NCI-H2196 treated with DMSO at 0.1 percent for 48 hours (cell line): ENCODE data around the gene RFWD3.

Source experiments
- DNase-seq: peaks from one replicate; lab custom pipeline; 2025; ENCODE audit not compliant: unreplicated experiment; lab: John Stamatoyannopoulos, UW

Gene RFWD3

DNA sequence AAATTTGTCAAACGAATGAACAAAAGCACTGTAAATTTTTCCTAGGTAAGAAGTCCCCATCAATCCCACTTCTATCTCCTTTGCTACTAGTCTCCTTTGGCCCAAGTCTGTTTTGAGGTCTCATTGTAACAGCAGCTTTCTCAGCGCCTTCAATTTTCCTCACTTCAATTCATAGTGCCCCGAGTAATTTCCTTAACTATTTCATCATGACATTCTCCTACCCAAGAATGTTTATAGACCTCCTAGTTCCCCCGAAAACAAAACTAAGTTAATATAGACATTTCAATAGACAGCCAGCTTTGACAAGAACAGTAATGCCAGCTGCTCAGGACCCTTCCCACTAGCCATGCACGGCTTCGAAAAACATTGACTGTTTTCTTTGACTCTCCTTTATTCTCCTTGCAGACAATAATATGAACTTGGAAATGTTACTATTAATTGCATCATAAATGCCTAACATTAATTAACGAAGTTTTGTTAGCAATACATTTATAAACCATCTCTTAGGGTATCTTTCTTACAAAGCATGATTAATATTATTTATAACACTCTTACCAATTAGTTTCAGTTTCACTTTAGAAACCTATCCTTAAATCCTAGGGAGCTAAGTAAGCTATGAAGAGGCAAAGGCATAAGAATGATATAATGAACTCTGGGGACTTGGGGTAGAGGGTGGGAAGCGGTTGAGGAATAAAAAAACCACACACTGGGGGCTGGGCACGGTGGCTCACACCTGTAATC is 82.6 kb downstream of the RFWD3 start:
- no peak for DNase-seq

DNA sequence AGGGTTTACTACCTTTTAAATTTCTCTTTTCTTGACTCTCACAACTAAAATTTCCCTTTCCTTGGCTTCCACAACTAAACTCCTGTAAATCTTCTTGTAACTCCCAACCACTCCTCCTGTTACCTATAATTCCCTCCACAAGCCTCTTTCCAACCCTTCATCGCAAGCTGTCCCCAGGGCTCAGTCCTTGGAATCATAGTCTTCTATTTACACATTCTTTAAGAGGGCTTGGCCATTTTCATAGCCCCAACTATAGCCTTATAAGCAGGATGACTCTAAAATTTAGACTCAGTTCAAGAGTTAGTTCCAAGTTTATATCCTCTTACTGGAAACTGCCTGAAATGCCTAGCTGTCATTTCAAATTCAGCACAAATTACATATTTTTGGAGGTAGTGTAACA is 83.7 kb downstream of the RFWD3 start:
- no peak for DNase-seq

DNA sequence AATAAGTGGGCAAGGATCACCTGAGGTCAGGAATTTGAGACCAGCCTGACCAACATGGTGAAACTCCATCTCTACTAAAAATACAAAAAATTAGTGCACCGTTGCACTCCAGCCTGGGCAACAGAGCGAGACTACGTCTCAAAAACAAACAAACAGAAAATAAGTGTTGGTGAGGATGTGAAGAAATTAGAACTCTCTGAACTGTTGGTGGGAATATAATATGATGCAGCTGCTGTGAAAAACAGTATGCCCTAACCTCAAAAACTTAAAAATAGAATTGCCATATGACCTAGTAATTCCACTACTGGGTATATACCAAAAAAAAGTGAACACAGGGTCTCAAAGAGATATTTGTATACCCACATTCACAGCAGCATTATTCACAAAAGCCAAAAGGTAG is 85.8 kb downstream of the RFWD3 start:
- no peak for DNase-seq

DNA sequence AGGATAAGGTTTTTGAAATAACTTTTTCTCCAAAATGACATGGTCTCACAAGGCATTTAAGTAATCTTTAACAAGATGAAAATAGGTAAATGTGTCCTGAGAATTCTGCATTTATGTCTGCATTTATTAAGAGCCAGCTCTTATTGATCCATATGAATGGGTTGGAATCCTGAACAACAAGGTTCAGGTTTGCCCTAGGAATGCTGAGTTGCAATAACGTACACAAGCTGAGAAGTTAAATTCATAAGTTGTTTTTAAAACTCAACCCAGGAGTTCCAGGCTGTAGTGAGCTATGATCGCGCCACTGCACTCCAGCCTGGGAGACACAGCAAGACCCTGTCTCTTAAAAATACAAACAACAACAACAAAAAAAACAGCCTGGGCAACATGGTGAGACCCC is 87.8 kb downstream of the RFWD3 start:
- no peak for DNase-seq

DNA sequence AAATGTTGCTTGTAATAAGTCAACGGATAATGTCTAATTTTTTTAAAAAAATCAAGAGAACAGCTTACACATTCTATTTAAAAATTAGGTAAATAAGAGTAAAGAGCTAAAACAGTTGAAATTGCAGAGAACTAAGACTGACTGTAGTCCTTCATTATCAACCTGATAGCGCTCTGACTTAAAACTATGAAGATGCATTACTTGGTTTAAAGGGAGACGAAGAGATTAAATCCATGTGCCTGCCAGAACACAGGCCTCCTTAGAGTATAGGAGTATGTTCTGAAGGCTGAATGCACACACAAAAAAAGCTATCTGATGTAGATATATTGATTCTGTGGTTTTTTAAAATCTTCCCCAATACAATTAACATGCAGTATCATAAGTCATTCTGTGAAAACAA is 88.2 kb downstream of the RFWD3 start:
- DNase-seq: no peak

DNA sequence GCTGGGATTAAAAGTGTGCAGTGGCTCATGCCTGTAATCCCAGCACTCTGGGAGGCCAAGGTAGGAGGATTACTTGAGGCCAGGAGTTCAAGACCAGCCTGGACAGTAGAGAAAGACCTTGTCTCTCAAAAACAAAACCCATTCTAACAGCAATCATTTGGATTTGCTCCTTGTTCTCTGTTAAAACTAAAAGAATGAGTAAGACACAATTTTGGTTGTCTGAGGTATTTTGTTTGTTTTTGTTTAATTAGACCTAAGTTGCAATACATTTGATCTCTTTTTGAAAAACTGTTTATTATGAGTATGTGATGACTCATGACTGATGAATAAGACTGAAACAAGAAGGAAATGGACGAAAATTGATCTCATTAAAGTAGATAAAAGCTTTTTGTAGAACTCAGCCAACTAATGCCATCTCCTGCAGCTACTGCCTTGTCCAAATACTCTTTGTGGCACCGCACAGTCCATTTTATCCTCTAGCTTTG is 88.8 kb downstream of the RFWD3 start:
- no peak for DNase-seq

DNA sequence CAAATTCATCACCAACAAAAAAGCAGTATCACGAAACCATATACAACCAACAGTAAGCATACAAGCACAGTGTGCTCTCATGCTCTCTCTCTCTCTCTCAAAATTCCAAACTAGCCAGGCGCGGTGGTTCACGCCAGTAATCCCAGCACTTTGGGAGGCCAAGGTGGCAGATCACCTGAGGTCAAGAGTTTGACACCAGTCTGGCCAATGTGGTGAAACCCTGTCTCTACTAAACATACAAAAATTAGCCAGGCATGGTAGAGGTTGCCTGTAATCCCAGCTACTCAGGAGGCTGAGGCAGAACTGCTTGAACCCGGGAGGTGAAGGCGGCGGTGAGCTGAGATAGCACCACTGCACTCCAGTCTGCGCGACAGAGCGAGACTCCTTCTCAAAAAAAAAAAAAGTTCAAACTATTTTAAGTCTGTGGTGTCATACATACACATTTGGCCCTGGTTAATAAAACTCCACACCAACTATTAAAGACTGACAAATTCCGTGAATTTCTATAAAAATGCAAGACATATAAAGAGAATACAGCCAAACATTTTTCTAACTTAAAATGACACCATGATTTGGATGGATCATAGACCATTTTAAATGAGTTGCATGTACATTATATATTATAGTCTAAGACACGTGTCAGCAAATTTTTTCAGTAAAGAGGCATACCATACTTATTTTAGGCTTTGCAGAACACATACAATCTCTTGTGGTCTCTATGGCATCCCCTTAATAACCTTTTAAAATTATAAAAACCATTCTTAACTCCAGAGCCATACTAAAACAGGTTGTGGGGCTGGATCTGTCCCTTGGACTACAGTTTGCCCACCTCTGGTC is 90.7 kb downstream of the RFWD3 start:
- DNase-seq: no peak

DNA sequence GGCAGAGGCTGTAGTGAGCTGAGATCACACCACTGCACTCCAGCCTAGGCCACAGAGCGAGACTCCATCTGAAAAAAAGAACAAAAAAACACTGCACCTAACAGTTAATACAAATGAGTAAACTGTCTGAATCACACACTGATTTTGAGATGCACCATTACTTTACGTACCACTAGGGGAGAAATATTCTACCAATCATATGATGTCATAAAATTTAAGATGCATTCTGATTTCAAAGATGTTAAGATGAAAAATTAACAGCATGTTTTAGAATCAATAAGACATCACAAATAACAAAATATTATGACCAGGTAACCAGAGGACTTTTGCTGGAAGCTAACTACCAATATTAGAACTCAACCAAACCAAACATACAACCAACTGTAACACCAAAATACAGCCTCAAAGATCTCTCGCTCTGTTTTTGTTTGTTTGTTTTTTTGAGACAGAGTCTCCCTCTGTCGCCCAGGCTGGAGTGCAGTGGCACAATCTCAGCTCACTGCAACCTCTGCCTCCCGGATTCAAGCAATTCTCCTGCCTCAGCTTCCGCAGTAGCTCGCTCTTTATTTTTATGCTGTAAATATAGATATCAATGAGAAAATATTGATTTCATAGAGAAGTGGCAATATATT is 91.4 kb downstream of the RFWD3 start:
- DNase-seq: no peak

DNA sequence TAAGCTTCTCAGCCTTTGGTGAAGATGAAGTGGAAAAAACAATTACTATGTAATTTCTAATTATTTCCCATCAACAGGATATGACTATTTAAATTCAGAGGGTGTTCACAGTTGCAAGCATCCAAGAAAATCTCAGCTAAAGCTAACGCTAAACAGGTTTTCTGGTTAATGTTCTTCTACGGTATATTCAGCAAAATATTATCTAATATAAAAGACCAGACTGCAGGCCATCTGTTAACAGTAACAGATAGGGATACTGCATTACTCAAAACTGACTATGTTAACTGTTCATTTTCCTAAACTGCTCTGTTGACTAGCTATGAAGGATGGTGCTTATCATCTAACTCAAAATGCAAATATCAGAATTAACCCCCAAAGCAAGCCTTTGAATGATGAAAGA is 92.5 kb downstream of the RFWD3 start:
- no peak for DNase-seq

DNA sequence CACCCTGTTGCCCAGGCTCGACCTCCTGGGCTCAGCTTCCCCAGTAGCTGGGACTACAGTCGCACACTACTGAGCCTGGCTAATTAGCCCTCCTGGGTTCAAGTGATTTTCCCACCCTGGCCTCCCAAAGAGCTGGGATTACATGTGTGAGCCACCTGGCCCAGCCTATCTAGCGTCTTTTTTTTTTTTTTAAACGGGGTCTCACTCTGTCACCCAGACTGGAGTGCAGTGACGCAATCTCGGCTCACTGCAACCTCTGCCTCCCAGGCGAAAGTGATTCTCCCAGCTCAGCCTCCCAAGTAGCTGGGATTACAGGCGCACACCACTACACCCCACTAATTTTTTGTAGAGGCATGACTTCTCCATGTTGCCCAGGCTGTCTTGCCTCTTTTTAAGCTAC is 93.1 kb downstream of the RFWD3 start:
- DNase-seq: no peak
